Stimulated activated CD8-positive, alpha-beta memory T cell treated with anti-CD3 and anti-CD28 coated beads, Interleukin-12 subunit alpha, Interleukin-12 subunit beta, amount 100 ng/mL, for 24 hours (primary cell): ENCODE measurements around the gene RHOH.

Source experiments
- DNase-seq: peaks from one replicate; pipeline ENCODE4 v3.0.0-alpha.2; 2020; ENCODE audit errors: extremely low read depth

Gene RHOH

GRCh38 chr4:40295572-40295971, 98.7 kb downstream of the RHOH start:
- no peak for DNase-seq
